Suprapubic skin (tissue), 4 donors: ENCODE data around the gene TRMO.

Experiments used
- POLR2A ChIP-seq, 2 donors: fragments of 450-650 bp; IDR thresholded peaks; one replicate each; pipeline ENCODE4 v1.6.1; 2017; ENCODE audit warnings: antibody characterized with exemption in 2 of 2, mild to moderate bottlenecking in 2 of 2, moderate library complexity in 2 of 2
- POLR2AphosphoS5 ChIP-seq, 3 donors: sonication (generic); formaldehyde crosslinking; IDR thresholded peaks; one replicate each; pipeline ENCODE4 v1.6.1; 2017; ENCODE audit warnings: antibody characterized with exemption in 3 of 3
- TF ChIP-seq, protein P1 (sequence below), 2 donors: fragments of 200-600 bp in 1 of 2; fragments of 450-650 bp in 1 of 2; sonication (generic) in 1 of 2; IDR thresholded peaks; one replicate each; pipeline ENCODE4 v1.5.1; 2016 to 2019; ENCODE audit warnings: antibody characterized with exemption in 2 of 2, mild to moderate bottlenecking in 1 of 2, moderate library complexity in 1 of 2

DNA sequence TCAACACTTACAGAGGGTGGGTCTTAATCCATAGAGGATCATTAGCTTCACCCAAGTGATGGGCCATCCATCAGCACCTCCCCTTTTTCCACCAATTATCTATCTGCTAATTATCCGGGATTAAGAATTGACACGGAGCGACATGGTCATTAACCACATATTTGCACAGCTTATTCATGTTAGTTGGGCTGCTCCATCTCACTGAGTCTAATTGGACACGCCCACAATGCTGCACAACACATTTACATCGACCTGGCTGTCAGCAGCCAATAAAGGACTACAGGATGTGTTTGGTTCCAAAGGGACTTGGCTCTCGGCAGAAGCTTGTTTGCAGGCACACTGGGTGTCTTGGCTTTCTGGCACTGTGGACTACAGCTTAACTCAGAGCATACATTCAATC lies 47.7 kb downstream of the TRMO start:
- TF ChIP-seq, protein P1, sequence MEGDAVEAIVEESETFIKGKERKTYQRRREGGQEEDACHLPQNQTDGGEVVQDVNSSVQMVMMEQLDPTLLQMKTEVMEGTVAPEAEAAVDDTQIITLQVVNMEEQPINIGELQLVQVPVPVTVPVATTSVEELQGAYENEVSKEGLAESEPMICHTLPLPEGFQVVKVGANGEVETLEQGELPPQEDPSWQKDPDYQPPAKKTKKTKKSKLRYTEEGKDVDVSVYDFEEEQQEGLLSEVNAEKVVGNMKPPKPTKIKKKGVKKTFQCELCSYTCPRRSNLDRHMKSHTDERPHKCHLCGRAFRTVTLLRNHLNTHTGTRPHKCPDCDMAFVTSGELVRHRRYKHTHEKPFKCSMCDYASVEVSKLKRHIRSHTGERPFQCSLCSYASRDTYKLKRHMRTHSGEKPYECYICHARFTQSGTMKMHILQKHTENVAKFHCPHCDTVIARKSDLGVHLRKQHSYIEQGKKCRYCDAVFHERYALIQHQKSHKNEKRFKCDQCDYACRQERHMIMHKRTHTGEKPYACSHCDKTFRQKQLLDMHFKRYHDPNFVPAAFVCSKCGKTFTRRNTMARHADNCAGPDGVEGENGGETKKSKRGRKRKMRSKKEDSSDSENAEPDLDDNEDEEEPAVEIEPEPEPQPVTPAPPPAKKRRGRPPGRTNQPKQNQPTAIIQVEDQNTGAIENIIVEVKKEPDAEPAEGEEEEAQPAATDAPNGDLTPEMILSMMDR (IDR thresholded peaks at IDR 0.05): no peak
- TF ChIP-seq POLR2A (IDR thresholded peaks at IDR 0.05) (no peak), POLR2AphosphoS5 (IDR thresholded peaks at IDR 0.05) (no peak)
